Fibroblast of skin of left quadriceps (primary cell): ENCODE results near the gene METTL2A.
"Not testable (repeated sequence)": the region's sequence is repeated elsewhere in the genome, so short reads cannot be mapped to it uniquely, and the experiment has no call there.

ENCODE experiments used
- DNase-seq, 2 experiments: peaks; one replicate each; pipeline ENCODE4 v3.0.0-alpha.2; 2013; ENCODE audit warnings: low read depth in 2 of 2

METTL2A gene

DNA sequence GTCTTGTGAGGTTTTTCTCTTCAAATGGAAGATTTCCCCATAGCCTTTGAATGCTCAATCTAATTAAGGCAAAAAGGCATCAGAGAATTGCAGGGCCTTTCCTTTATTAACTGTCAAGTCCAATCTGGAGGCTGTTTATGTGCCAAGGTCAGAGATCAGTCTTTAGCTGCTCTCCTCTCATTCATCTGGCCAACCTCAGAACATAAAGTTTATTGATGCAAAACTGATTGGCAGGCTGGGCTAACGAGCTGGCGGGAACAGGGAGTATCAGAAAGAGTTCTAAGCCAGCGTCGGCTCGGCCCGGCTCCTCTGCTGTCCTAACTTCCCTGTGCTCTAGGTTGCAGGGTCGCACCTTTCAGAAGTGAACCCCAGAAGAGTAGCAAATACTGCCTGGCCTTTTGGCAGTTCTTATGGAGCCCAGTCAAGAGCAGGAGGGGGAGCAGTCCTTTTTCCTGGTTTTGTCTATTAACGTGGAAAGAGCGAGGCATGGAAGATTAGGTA lies 47.7 kb downstream of the METTL2A start:
- not testable (repeated sequence) for DNase-seq

DNA sequence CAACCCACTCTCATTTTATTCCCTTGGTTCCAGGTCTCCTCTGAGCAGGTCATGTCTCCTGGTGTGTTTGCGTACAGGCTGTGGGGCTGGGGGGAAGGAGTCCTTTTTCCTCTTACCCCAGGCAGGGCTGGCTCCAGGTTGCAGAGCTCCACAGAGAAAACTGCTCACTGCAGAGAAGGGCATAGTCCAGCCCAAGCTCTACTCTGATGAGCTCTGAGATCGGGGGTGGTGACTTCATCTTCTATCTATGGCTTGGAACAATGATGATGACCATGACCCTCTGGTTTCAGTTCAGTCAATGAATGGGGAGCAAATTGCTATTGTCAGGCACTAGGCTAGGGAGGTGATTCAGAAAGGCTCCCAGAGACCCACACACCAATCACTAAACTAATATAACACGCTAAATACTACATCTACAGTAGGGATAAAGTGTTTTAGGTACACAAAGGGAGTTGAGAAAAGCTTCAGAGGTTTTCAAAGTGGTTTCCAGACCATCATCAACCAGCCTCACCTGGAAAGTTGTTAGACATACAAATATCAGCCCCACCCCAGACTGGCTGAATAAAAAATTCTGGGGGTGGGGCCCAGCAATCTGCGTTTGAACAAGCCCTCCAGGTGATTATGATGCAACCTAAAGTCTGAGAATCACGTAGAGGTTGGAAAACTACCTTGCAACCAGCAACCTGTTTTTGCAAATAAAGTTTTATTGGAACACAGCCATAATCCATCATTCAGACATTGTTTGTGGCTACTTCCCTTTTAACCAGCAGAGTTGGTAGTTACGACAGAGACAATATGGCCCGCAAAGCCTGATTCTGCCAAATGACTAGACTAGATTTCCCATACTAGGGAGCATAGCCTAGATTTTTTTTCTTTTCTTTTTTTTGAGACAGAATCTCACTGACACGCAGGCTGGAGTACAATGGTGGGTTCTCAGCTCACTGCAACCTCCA lies 49.6 kb downstream of the METTL2A start:
- not testable (repeated sequence) for DNase-seq

DNA sequence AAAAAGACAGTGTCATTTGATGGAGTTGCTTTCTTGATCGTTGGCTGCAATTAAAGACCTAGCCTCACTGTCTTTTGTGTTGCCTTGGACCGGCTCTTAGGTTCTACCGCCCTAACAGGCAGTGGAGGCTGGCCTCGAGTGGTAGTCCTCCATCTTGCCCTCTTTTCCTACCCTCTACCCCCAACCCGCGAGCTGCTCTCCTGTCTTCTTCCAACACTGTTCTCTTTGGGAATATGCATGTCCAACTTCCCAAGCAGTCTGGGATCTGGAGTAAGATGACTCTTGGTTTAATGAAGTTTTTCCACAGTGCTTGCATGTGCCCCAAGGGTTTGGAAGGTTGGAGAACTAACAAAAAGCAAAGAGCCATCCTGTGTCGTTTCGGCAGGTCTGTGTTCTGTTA lies 53.4 kb downstream of the METTL2A start:
- DNase-seq, result not testable (repeated sequence)

DNA sequence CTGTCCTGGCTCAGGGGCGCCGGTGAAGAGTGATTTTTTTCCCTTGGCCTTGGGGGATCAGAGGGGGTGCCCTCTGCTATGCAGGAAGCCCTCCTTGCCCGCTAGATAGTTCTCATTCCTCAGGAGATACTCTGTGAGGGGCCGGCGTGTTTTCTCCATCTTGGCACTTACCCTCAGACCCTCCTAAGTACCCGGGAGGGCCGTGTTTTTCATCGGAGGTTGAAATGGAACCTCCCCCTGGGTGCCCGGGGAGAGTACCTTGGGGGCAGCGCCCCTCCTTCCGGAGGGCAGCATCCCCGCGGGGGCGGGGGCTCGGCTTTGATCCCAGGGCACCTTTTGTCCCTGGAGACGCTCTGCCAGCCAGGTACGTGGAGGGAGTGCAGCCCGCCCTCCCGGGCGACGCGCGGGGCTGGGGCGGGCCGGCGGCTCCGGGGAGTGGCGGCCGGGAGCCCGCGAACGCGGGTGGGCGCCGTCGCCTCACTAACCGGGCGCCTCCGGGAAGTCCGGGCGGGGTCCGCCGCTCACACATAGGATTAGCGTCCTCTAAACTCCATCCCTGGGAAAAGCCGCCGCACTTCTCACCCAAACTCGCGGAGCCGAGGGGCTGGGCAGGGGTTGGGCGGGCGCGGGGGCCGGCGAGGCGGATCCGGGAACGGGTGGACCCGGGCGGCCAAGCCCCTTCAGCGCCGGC lies 54.2 kb downstream of the METTL2A start:
- DNase-seq, result not testable (repeated sequence)

DNA sequence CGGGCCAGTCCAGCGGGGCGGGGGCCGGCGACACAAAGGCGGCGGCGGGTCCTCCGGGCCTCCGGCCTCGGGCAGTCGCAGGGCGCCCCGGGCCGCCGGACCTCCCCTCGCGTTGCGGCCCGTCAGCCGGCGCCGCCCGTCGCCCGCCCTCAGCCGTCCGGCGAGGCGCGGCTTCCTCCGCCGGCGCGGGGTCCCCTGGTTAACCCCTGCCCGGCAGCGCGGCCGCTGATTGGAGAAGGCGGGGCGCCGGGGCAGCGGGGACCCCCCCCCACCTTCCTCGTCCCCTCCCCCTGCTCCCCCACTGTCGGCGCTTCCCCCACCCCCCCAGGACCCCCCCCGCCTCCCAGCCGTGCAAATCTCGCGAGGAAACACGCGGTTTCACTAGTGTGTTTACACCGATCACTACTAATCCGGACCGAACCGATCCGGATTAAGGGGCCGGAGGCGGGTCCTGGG lies 54.8 kb downstream of the METTL2A start, which contains the start of gene TLK2:
Gene TLK2 (plus strand): TSS at position 402 of the 456 bp plus-strand sequence. CDS start 2,301 bp downstream, outside the sequence.
- peak; percentile 58 to 60 for DNase-seq

DNA sequence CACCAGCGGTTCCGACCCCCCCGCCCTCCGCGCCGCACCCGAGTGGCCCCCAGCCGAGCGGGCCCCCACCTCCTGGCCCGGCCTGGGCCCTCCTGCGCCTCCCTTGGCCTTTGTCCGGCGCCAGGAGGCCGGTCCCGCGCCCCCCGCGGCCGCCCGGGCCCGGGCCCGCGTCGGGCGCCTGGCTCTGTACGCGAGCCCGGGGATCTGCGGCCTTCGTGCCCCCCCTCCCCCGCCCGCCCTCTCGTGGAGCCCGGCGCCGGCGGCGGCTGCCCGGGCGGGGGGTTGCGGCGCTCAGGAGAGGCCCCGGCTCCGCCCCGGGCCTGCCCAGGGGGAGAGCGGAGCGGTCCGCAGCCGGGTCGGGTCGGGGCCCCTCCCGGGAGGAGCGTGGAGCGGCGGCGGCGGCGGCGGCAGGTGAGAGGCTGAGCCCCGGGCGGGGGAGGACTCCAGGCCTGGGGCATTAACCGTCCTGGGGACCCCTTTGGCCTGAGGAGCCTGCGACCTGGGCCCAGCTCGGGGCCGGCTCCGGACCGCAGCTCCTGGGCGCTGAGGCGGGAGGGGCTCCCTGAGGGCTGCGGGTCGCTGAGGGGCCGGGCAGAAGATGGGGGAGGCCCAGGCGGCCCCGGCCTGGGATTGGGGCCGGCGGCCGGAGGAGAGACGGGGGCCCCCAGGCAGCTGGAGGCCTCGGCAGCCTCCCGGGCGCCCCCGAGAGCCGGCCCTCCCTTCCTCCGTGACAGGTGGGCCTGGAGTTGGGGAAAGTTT lies 55.4 kb downstream of the METTL2A start:
- DNase-seq, result not testable (repeated sequence)

- DNase-seq, result not testable (repeated sequence)
Observed at GRCh38 chr17:62479639-62480258, 56.1 kb downstream of the METTL2A start.

- not testable (repeated sequence) for DNase-seq
Observed at GRCh38 chr17:62482553-62482952, 58.9 kb downstream of the METTL2A start.

DNA sequence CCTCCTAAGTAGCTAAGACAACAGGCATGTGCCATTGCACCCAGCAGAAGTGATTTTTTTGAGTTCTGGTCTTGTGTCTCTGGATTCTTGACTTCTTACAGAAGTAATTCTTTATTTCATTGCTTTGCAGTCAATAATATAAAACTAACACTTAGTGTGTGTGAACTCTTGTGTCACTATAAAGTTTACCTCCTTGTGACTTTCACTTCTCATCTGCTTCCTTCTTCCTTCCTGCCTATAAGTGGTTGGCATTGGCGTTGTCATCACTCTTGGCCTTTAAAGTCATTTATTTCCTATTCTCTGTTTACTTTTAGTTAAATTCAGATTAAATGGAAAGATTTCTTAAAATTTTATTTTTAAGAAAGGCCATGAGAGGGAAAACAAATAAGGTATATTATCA lies 67.3 kb downstream of the METTL2A start:
- DNase-seq, result not testable (repeated sequence)

DNA sequence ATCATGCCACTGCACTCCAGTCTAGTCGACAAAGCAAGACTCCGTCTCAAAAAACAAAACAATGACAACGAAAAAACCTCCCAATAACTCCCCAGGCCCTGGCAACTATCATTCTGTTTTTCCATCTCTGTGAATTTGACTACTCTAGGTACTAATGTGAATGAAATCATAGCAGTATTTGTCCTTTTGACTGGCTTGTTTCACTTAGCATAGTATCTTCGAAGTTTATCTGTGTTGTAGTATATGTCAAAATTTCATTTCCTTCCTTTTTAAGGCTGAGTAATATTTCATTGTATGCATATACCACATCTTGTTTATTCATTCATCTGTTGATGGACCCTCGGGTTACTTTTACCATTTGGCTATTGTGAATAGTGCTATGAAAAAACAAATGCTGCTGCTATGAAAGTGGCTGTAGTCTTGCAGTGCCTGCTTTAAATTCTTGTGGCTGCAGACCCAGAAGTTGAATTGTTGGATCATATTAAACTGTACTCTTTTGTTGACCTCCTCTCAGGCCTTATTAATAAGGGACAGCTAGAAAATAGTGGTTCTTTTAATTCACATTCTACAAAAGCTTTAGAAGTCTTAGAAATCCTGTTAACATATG lies 69.5 kb downstream of the METTL2A start:
- DNase-seq, result not testable (repeated sequence)

- not testable (repeated sequence) for DNase-seq
Observed at GRCh38 chr17:62494073-62494472, 70.4 kb downstream of the METTL2A start.

GRCh38 chr17:62496344-62496743 lies 72.6 kb downstream of the METTL2A start:
- not testable (repeated sequence) for DNase-seq

DNA sequence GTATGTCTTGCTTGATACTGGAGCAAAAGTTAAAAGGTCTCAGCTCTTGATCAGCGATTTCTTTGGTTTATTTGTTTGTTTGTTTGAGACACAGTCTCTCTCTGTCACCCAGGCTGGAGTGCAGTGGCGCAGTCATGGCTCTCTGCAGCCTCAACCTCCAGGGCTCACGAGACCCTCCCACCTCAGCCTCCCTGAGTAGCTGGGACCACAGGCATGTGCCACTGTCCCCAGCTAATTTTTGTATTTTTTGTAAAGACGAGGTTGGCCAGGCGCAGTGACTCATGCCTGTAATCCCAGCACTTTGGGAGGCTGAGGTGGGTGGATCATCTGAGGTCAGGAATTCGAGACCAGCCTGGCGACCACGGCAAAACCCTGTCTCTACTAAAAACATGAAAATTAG lies 75.1 kb downstream of the METTL2A start:
- not testable (repeated sequence) for DNase-seq
